Choroid plexus epithelial cell (primary cell): ENCODE measurements around the gene FAHD1.
A peak's percentile ranks its signal among the peaks of the same experiment; 100 is the strongest.

Source experiments
- DNase-seq: peaks from one replicate; pipeline ENCODE4 v3.0.0-alpha.2; 2010; ENCODE audit warnings: low read depth
- H3K4me3 ChIP-seq: 2 replicates; pipeline ENCODE4 v1.5.1; 2011; ENCODE audit warnings: low read depth, mild to moderate bottlenecking, control low read depth, low read length, moderate library complexity
- TF ChIP-seq, protein P1 (sequence below): conservative IDR thresholded peaks from 2 replicates; pipeline ENCODE4 v1.5.1; 2011; ENCODE audit warnings: low read depth, mild to moderate bottlenecking, control low read depth, inconsistent platforms, low read length, moderate library complexity

The FAHD1 gene

DNA sequence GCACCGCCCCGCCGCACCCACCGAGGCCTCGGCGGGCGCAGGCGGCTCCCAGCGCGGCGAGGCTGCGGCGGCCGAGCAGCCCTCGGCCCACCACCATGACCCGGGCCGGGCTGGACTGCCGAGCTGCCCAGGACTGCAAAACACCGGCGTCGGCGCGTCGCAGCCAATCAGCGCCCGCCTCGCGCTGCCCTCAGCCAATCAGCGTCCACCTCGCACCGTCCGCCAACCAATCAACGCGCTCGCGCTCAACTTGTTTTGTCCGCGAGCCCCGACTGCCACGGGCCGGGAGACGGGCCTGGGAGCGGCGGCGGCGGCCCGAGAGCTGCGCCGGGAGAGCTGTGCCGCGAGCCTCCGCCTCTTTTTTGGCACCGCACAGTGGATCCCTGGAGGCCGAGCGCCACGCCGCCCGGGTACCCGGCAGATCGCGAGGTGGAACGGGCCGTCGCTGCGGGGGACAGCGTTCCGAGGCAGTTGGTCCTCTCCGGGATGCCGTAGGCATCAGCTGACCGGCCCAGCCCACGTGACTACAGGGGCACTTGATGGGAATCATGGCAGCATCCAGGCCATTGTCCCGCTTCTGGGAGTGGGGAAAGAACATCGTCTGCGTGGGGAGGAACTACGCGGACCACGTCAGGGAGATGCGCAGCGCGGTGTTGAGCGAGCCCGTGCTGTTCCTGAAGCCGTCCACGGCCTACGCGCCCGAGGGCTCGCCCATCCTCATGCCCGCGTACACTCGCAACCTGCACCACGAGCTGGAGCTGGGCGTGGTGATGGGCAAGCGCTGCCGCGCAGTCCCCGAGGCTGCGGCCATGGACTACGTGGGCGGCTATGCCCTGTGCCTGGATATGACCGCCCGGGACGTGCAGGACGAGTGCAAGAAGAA lies at the start of gene FAHD1, which contains the start of gene HAGH:
Gene FAHD1, plus strand, starts transcription at position 516 of the 883 bp plus-strand sequence. Its CDS starts 33 bp downstream, at position 549.
Gene HAGH, minus strand, starts transcription at position 135 of the 883 bp plus-strand sequence. Its CDS starts 38 bp downstream, at position 97.
- TF ChIP-seq, protein P1, sequence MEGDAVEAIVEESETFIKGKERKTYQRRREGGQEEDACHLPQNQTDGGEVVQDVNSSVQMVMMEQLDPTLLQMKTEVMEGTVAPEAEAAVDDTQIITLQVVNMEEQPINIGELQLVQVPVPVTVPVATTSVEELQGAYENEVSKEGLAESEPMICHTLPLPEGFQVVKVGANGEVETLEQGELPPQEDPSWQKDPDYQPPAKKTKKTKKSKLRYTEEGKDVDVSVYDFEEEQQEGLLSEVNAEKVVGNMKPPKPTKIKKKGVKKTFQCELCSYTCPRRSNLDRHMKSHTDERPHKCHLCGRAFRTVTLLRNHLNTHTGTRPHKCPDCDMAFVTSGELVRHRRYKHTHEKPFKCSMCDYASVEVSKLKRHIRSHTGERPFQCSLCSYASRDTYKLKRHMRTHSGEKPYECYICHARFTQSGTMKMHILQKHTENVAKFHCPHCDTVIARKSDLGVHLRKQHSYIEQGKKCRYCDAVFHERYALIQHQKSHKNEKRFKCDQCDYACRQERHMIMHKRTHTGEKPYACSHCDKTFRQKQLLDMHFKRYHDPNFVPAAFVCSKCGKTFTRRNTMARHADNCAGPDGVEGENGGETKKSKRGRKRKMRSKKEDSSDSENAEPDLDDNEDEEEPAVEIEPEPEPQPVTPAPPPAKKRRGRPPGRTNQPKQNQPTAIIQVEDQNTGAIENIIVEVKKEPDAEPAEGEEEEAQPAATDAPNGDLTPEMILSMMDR = no peak
- H3K4me3 ChIP-seq = peak within 1 kb of the TSS; percentile 100
- DNase-seq = peak; percentile 97

DNA sequence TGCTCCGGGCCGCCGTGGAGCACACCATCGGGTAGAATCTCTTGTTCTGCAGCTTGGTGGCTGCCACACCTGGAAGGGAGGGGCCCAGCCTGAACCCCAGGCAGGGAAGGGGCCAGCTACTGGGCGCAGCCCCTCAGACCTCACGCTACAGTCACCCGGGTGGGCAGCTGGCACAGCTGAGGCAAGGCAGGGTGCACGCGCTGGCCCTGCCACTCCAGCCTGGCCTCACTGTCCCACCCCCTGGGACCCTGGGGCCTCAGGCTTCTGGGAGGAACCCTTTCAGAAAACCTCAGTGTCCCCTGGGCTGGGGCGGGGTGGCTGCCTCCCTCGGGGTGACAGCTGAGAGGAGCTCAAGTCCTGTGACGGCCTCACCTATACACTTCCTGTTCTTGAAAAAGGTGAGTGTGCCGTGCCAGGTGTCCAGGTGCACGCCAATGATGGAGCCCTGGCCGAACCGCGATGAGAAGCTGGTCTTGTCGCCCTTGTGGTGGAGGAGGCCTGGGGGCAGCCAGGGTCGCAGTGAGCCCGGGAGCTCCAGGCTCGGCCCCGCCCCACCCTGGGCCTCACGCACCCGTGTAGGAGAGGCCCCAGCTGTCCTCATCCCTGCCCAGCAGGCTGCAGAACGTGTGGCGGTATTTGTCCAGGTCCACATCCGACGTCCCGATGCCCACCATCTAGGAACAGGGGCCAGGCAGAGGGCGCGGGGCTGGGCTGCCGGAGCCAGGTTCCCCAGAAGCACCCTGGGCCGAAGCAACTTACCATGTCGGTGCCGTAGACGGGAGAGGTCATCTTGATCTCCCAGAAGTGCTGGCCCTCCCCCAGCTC lies 49.4 kb upstream of the FAHD1 start:
- TF ChIP-seq, protein P1 = no peak
- DNase-seq = no peak
- no peak overlapping the region for H3K4me3 ChIP-seq

DNA sequence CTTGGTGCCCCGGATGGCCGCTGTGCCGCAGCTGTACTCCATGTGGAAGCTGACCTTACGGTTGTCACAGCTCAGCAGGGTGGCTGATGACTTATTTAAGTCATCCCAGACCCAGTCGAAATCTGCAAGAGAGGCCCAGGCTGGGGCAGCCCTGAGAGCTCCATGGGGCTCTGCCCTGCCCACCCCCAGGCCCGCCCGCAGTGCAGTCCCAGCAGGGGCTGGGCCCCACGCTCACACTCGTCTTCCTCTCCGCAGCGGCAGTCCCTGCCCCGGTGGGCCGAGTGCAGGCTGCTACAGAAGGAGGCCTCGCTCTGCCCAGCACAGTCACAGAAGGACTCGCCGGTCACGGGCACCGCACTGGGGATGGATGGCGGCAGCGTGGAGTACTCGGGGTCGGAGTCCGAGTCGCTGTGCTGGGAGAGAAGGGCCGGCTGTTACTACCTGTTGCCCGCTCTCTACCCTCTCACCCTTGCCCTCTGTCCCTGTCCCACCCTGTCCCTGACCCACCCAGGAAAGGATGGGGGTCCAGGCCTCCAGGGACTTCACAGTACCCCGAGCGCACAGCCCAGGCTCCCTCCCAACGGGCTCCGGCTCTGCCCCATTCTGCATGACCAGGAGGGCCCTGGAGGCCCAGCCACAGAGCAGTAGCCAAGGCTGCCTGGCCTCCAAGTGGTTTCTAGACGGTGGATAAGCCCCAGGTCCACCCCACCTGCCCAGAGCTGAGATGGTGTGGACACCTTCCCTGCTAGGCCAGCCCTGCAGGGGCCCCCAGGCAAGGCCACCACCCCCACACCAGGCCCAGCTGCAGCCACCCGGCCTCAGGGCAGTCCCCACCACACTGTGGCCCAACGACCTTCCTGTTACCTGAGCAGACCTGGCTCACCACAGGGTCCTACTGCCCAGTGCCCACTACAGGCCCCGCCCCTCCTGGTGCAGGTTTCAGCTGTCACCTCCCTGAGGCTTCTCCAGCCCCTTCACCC lies 48.5 kb upstream of the FAHD1 start:
- DNase-seq = peak; percentile 88
- TF ChIP-seq, protein P1 = no peak
- H3K4me3 ChIP-seq = no peak overlapping the region

DNA sequence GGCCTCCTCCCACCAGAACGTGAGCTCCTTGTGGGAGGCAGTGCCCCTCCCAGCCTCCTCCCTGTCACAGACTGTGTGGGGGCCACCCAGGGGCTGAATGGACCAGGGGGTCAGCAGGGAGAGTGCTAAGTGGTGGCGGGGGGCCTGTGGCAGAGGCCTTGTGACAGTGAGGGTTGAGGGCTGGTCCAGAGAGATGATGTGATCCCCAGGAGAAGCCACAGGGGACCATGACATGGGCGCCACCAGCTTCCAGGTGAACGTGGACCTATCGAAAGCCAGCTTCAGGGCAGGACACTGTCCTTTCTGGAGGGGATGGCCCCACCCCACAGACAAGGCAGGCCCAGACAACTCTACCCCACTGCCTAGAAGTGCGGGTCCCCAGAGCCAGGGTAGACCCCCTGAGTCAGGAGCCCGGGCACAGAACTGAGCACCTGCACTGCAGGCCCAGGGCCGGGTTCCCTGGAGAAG lies 47.7 kb upstream of the FAHD1 start:
- TF ChIP-seq, protein P1 = no peak
- DNase-seq = no peak
- no peak overlapping the region for H3K4me3 ChIP-seq

DNA sequence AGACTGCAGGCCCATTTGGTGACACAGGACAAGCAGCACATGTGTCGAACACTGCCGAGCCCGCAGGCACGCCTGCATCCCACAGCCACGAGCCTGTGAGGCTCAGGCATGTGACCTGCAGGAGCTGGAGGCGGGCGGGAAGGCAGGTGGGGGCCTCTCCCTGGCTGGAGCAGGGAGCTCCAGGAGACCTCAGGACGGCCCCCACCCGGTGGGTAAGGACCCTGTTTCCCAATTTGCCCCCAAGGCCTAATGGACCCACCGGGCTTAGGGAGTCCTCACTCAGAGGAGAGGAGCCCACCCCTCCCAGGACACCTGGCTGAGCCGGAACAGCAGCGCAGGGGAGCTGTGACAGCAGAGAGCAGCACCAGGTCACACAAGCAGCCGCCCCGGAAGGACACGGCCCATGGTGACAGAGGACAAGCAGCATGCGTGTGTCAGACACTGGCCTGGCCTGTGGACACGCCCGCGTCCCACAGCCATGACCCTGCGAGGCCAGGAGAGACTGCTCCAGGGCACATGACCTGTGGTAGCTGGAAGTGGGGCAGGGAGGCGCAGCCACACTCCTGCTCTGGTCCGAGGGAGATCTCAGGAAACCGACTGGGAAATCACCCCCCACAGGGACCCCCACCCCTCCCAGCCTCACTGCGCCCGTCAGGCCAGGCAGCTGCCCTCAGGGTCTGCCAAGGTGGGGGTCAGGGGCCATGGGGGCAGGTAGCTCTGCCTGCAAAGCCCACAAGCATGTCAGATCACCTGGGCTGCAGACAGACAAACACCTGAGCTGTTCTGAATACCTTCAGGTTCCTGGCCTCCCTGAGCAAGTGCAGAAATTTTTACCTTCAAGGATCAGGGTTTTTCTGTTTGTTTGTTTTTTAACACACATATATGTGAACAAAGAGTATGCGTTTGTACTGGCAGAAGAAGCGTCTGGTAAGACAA lies 47.0 kb upstream of the FAHD1 start:
- TF ChIP-seq, protein P1 = no peak
- no peak overlapping the region for H3K4me3 ChIP-seq
- no peak for DNase-seq
